ENCODE data around the gene GPRC5A.
A peak's percentile ranks its signal among the peaks of the same experiment; 100 is the strongest.

Gene GPRC5A

GRCh38 chr12:12909228-12909994 lies 18.0 kb downstream of the GPRC5A start:
- H3K36me3 ChIP-seq (replicated peaks), result peaks cover 82% of the 10 kb centered on the region
- H3K4me3 ChIP-seq (ENCODE audit: low read depth, low read length), result no peak overlapping the region
- H3K27ac ChIP-seq, result no peak overlapping the region
- DNase-seq, result no peak
- in situ Hi-C loops (cut with HindIII; ENCODE audit: low pct_ligation_motif_present, low sequenced_read_pairs), result no loop called here
- no peaks in the 10 kb centered on the region for H3K27me3 ChIP-seq (replicated peaks)
- no peak for TF ChIP-seq CTCF (IDR thresholded peaks at IDR 0.05; ENCODE audit: low read depth, low read length, missing control alignments)

GRCh38 chr12:12909995-12910420 lies 18.6 kb downstream of the GPRC5A start:
- in situ Hi-C loops (cut with HindIII; ENCODE audit: low pct_ligation_motif_present, low sequenced_read_pairs), result no loop called here
- Histone ChIP-seq H3K27me3 (replicated peaks) (no peaks in the 10 kb centered on the region), H3K36me3 (replicated peaks) (peaks cover 84% of the 10 kb centered on the region), H3K27ac (no peak overlapping the region), H3K4me3 (ENCODE audit: low read depth, low read length) (no peak overlapping the region)
- DNase-seq, result no peak
- TF ChIP-seq CTCF (IDR thresholded peaks at IDR 0.05; ENCODE audit: low read depth, low read length, missing control alignments), result no peak

GRCh38 chr12:12912711-12913110 lies 21.3 kb downstream of the GPRC5A start:
- Histone ChIP-seq H3K36me3 (replicated peaks) (peaks cover 91% of the 10 kb centered on the region), H3K27me3 (replicated peaks) (no peaks in the 10 kb centered on the region), H3K4me3 (ENCODE audit: low read depth, low read length) (no peak overlapping the region), H3K27ac (no peak overlapping the region)
- TF ChIP-seq CTCF (IDR thresholded peaks at IDR 0.05; ENCODE audit: low read depth, low read length, missing control alignments), result no peak
- DNase-seq, result no peak
- in situ Hi-C loops (cut with HindIII; ENCODE audit: low pct_ligation_motif_present, low sequenced_read_pairs), result no loop called here

GRCh38 chr12:12915656-12916055 lies 24.3 kb downstream of the GPRC5A start:
- Histone ChIP-seq H3K36me3 (replicated peaks) (peaks cover 86% of the 10 kb centered on the region), H3K4me3 (ENCODE audit: low read depth, low read length) (no peak overlapping the region), H3K27me3 (replicated peaks) (no peaks in the 10 kb centered on the region), H3K27ac (no peak overlapping the region)
- in situ Hi-C loops (cut with HindIII; ENCODE audit: low pct_ligation_motif_present, low sequenced_read_pairs), result no loop called here
- no peak for TF ChIP-seq CTCF (IDR thresholded peaks at IDR 0.05; ENCODE audit: low read depth, low read length, missing control alignments)
- no peak for DNase-seq

GRCh38 chr12:12916135-12916944 lies 25.0 kb downstream of the GPRC5A start:
- Histone ChIP-seq H3K27me3 (replicated peaks) (no peaks in the 10 kb centered on the region), H3K27ac (no peak overlapping the region), H3K36me3 (replicated peaks) (peaks cover 84% of the 10 kb centered on the region), H3K4me3 (ENCODE audit: low read depth, low read length) (no peak overlapping the region)
- DNase-seq, result peak; percentile 74
- TF ChIP-seq CTCF (IDR thresholded peaks at IDR 0.05; ENCODE audit: low read depth, low read length, missing control alignments), result peak; percentile 98
- in situ Hi-C loops (cut with HindIII; ENCODE audit: low pct_ligation_motif_present, low sequenced_read_pairs), result no loop called here
